Measurements from ENCODE around the gene APPL2. TPM values are rescaled to one million over a fixed set of nuclear protein-coding genes. Genes with fewer than 3 reads are reported as not detected.

The APPL2 gene
- total RNA-seq, 4 donors from 2014 or later: 81.4 to 410 (median 151) TPM

GRCh38 chr12:105220929-105221290 lies 15.1 kb downstream of the APPL2 start:
- in situ Hi-C loops (cut with MboI; ENCODE audit: low pct_ligation_motif_present in 1 of 4, low pct_unique_long_range_greater_than_20kb in 1 of 4, low sequenced_read_pairs in 3 of 4) (no loop called here), intact Hi-C loops (cut with DNase I; ENCODE audit: low total_unique reads) (no loop called here)
- Histone ChIP-seq H3K4me1 (peaks cover 0 to 63% (median 20%) of the 10 kb centered on the region in 4 donors), H3K4me3 (no peak overlapping the region), H3K9me3 (no peaks in the 10 kb centered on the region), H3K27me3 (no peaks in the 10 kb centered on the region), H3K27ac (peak overlapping the region in 3 of 4 donors; percentile 11 to 30 (median 24)), H3K36me3 (peaks cover 0 to 17% (median 3%) of the 10 kb centered on the region in 4 donors)
- TF ChIP-seq POLR2A (IDR thresholded peaks at IDR 0.05) (no peak), POLR2AphosphoS5 (IDR thresholded peaks at IDR 0.05) (no peak), EP300 (IDR thresholded peaks at IDR 0.05; ENCODE audit: low read depth) (no peak)
- TF ChIP-seq, protein P1, sequence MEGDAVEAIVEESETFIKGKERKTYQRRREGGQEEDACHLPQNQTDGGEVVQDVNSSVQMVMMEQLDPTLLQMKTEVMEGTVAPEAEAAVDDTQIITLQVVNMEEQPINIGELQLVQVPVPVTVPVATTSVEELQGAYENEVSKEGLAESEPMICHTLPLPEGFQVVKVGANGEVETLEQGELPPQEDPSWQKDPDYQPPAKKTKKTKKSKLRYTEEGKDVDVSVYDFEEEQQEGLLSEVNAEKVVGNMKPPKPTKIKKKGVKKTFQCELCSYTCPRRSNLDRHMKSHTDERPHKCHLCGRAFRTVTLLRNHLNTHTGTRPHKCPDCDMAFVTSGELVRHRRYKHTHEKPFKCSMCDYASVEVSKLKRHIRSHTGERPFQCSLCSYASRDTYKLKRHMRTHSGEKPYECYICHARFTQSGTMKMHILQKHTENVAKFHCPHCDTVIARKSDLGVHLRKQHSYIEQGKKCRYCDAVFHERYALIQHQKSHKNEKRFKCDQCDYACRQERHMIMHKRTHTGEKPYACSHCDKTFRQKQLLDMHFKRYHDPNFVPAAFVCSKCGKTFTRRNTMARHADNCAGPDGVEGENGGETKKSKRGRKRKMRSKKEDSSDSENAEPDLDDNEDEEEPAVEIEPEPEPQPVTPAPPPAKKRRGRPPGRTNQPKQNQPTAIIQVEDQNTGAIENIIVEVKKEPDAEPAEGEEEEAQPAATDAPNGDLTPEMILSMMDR (IDR thresholded peaks at IDR 0.05): no peak
- 68 to 77% methylated on average over 3 of the region's 3 CpGs for WGBS, 2 donors (ENCODE audit: low coverage in 1 of 2)
- DNase-seq: no peak

DNA sequence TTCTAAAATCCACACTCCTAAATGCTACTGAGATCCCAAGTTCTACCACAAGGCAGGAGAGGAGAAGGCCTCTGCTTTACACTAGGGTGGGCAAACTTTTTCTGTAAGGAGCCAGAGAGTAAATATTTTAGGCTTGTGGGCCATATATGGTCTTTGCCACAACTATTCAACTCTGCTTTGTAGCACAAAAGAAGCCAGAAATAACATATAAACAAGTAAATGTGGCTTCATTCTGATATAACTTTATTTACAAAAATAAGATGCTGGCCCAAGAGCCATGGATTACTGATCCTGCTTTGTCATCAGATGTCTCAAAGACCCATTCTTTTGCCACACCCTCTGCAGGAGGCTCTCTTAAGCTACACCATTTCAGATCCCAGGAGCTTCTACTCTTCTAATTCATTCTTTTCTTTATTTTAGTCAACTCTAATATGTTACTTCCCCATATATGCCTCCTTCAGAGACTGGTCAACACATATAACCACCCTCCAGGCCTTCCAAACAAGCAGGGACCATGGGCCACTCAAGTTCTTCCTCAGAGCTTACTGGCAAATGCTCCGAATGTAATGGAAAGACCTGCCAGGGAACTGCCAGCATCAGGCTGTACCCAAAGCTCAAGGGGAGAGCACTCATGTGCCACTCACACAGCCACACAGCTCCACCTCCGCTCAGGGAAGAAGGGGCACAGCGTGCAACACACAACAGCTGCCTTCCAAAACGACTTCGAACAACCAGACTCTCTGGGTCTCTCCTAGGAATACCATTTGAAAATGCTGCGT lies 15.6 kb downstream of the APPL2 start:
- in situ Hi-C loops (cut with MboI; ENCODE audit: low pct_ligation_motif_present in 1 of 4, low pct_unique_long_range_greater_than_20kb in 1 of 4, low sequenced_read_pairs in 3 of 4): no loop called here
- H3K9me3 ChIP-seq: no peaks in the 10 kb centered on the region

GRCh38 chr12:105219261-105220028 lies 16.5 kb downstream of the APPL2 start:
- Histone ChIP-seq H3K9me3 (no peaks in the 10 kb centered on the region), H3K36me3 (peaks cover 0 to 22% (median 3%) of the 10 kb centered on the region in 4 donors), H3K27ac (no peak overlapping the region), H3K27me3 (no peaks in the 10 kb centered on the region), H3K4me1 (peaks cover 5 to 68% (median 22%) of the 10 kb centered on the region in 4 donors), H3K4me3 (no peak overlapping the region)
- no peak for DNase-seq
- TF ChIP-seq EP300 (IDR thresholded peaks at IDR 0.05; ENCODE audit: low read depth): no peak
- TF ChIP-seq, protein P1 (IDR thresholded peaks at IDR 0.05): no peak
- TF ChIP-seq POLR2A (IDR thresholded peaks at IDR 0.05): no peak
- intact Hi-C loops (cut with DNase I; ENCODE audit: low total_unique reads) (no loop called here), in situ Hi-C loops (cut with MboI; ENCODE audit: low pct_ligation_motif_present in 1 of 4, low pct_unique_long_range_greater_than_20kb in 1 of 4, low sequenced_read_pairs in 3 of 4) (no loop called here)
- WGBS, 2 donors (ENCODE audit: low coverage in 1 of 2): 74 to 76% methylated on average over 2 to 4 of the region's 4 CpGs

More for the DNA sequence above, 15.6 kb downstream of the APPL2 start:
- Histone ChIP-seq H3K27me3 (no peaks in the 10 kb centered on the region), H3K4me1 (peaks cover 0 to 64% (median 21%) of the 10 kb centered on the region in 4 donors), H3K4me3 (no peak overlapping the region), H3K36me3 (peaks cover 0 to 22% (median 3%) of the 10 kb centered on the region in 4 donors), H3K27ac (peak overlapping the region; percentile 11 to 30 (median 22))
- no peak for DNase-seq
- intact Hi-C loops (cut with DNase I; ENCODE audit: low total_unique reads): no loop called here
- WGBS, 2 donors (ENCODE audit: low coverage in 1 of 2): 96 to 100% methylated on average over 1 to 6 of the region's 6 CpGs
- TF ChIP-seq, protein P1 (IDR thresholded peaks at IDR 0.05): no peak
- TF ChIP-seq POLR2A (IDR thresholded peaks at IDR 0.05): no peak
- TF ChIP-seq POLR2AphosphoS5 (IDR thresholded peaks at IDR 0.05): no peak
- TF ChIP-seq EP300 (IDR thresholded peaks at IDR 0.05; ENCODE audit: low read depth): no peak

DNA sequence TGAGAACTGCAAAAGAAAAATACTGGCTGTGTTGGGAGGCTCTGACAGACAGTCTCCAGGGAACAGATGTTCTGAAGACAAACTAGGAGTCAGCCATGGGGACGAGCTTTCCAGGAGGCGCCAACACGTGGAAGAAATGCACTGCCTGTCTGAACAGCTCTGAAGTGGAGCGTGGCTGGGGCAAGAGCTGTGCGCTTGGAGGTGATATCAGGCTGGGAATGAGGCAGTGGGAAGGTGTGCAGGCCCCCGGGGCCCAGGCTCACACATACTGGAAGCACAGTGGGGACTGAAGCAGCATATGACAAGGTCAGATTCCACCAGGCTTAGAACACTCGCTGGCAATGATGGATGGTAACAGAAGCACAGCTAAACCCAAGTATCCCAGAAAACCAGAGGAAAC lies 17.5 kb downstream of the APPL2 start:
- Histone ChIP-seq H3K4me1 (peaks cover 5 to 68% (median 22%) of the 10 kb centered on the region in 4 donors), H3K9me3 (no peaks in the 10 kb centered on the region), H3K27ac (peak overlapping the region in 1 of 4 donors; percentile 18), H3K4me3 (no peak overlapping the region), H3K27me3 (no peaks in the 10 kb centered on the region), H3K36me3 (peaks cover 0 to 22% (median 3%) of the 10 kb centered on the region in 4 donors)
- WGBS, 2 donors (ENCODE audit: low coverage in 1 of 2): 85% methylated on average over 7 of the region's 7 CpGs; no CpG with 5 or more reads in 1 of the 2 donors
- DNase-seq: no peak
- no peak for TF ChIP-seq POLR2AphosphoS5 (IDR thresholded peaks at IDR 0.05)
- TF ChIP-seq EP300 (IDR thresholded peaks at IDR 0.05; ENCODE audit: low read depth): no peak
- TF ChIP-seq POLR2A (IDR thresholded peaks at IDR 0.05): no peak
- TF ChIP-seq, protein P1 (IDR thresholded peaks at IDR 0.05): no peak
- in situ Hi-C loops (cut with MboI; ENCODE audit: low pct_ligation_motif_present in 1 of 4, low pct_unique_long_range_greater_than_20kb in 1 of 4, low sequenced_read_pairs in 3 of 4): no loop called here
- intact Hi-C loops (cut with DNase I; ENCODE audit: low total_unique reads): no loop called here

Data from transverse colon (tissue), 4 donors.